ENCODE measurements around the gene NTHL1. TPM values are rescaled to one million over a fixed set of nuclear protein-coding genes. Genes with fewer than 3 reads are reported as not detected.

The NTHL1 gene
- total RNA-seq, 2 donors from 2014 or later, result 43.2 to 46.1 TPM

DNA sequence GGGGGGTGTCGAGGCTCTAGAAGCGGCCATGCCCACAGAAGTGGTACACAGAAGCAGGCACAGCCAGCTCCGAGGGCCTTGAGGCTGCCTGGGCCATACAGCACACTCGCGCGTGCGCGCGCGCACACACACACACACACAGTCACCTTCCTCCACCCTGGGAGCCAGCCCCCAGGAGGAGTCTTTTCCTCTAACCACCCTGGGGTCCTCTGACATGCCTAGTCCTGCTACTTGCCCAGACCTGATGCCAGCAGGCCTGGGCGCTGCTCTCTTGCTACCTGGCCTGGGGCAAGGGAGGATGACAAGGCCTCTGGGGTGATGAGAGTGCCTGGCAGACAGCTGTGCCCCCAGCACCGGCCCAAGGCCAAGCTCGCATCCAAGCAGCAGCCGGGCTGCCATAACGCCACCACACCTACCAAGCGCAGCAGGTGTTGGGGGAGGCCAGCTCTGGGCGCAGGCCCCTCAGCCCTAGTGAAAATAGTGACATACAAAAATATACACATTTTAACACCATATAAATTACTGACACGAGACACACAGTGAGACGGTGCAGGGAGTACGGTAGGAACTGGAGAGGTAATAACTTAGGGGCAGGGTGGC lies 41.2 kb upstream of the NTHL1 start:
- H3K9ac ChIP-seq (ENCODE audit: extremely low read depth, low read length, poor library complexity, severe bottlenecking), result no peak overlapping the region
- no peaks in the 10 kb centered on the region for H3K4me1 Mint-ChIP-seq
- no peak overlapping the region for H3K27ac ChIP-seq (ENCODE audit: low read depth, low read length)
- DNase-seq, result no peak
- no peaks in the 10 kb centered on the region for H3K27me3 ChIP-seq (ENCODE audit: control insufficient read depth, insufficient read depth, low read length, poor library complexity, severe bottlenecking)
- H3K27me3 Mint-ChIP-seq (ENCODE audit: insufficient read depth), result no peaks in the 10 kb centered on the region
- no peak overlapping the region for H3K27ac Mint-ChIP-seq
- H3K36me3 ChIP-seq (ENCODE audit: control insufficient read depth, insufficient read depth, low read length), result peaks cover 19% of the 10 kb centered on the region
- H3K9me3 Mint-ChIP-seq, result no peaks in the 10 kb centered on the region
- no peaks in the 10 kb centered on the region for H3K9me3 ChIP-seq (ENCODE audit: control insufficient read depth, low read length)
- H3K4me1 ChIP-seq (ENCODE audit: control insufficient read depth, insufficient read depth, low read length), result peaks cover 8% of the 10 kb centered on the region
- 91 to 98% methylated on average over 12 to 20 of the region's 20 CpGs for WGBS, 2 experiments (ENCODE audit: insufficient coverage in 1 of 2, insufficient read length in 1 of 2)
- no peak overlapping the region for H3K4me3 ChIP-seq (ENCODE audit: low read length)
- H3K4me3 Mint-ChIP-seq, result no peak overlapping the region
- H3K36me3 Mint-ChIP-seq (ENCODE audit: low read depth), result peaks cover 7% of the 10 kb centered on the region
- no peak for TF ChIP-seq CTCF (conservative IDR thresholded peaks at IDR 0.05)

- Histone ChIP-seq H3K4me1 (ENCODE audit: control insufficient read depth, insufficient read depth, low read length) (peaks cover 8% of the 10 kb centered on the region), H3K36me3 (ENCODE audit: control insufficient read depth, insufficient read depth, low read length) (peaks cover 19% of the 10 kb centered on the region), H3K9ac (ENCODE audit: extremely low read depth, low read length, poor library complexity, severe bottlenecking) (no peak overlapping the region), H3K4me3 (ENCODE audit: low read length) (no peak overlapping the region), H3K27ac (ENCODE audit: low read depth, low read length) (no peak overlapping the region), H3K9me3 (ENCODE audit: control insufficient read depth, low read length) (no peaks in the 10 kb centered on the region), H3K27me3 (ENCODE audit: control insufficient read depth, insufficient read depth, low read length, poor library complexity, severe bottlenecking) (no peaks in the 10 kb centered on the region)
- Mint-ChIP-seq H3K9me3 (no peaks in the 10 kb centered on the region), H3K36me3 (ENCODE audit: low read depth) (peaks cover 7% of the 10 kb centered on the region), H3K4me1 (no peaks in the 10 kb centered on the region), H3K27ac (peak overlapping the region; percentile 48), H3K4me3 (no peak overlapping the region), H3K27me3 (ENCODE audit: insufficient read depth) (no peaks in the 10 kb centered on the region)
- no peak for DNase-seq
- WGBS, 2 experiments (ENCODE audit: insufficient coverage in 1 of 2, insufficient read length in 1 of 2), result 93 to 95% methylated on average over 25 to 41 of the region's 41 CpGs
- no peak for TF ChIP-seq CTCF (conservative IDR thresholded peaks at IDR 0.05)
Measured at GRCh38 chr16:2087748-2088631, 40.4 kb upstream of the NTHL1 start.

GRCh38 chr16:2086812-2087747 lies 39.4 kb upstream of the NTHL1 start:
- Mint-ChIP-seq H3K36me3 (ENCODE audit: low read depth) (peaks cover 11% of the 10 kb centered on the region), H3K4me3 (no peak overlapping the region), H3K9me3 (no peaks in the 10 kb centered on the region), H3K27me3 (ENCODE audit: insufficient read depth) (no peaks in the 10 kb centered on the region), H3K27ac (no peak overlapping the region), H3K4me1 (no peaks in the 10 kb centered on the region)
- WGBS, 2 experiments (ENCODE audit: insufficient coverage in 1 of 2, insufficient read length in 1 of 2), result 93 to 96% methylated on average over 19 to 29 of the region's 30 CpGs
- Histone ChIP-seq H3K9ac (ENCODE audit: extremely low read depth, low read length, poor library complexity, severe bottlenecking) (no peak overlapping the region), H3K4me3 (ENCODE audit: low read length) (no peak overlapping the region), H3K4me1 (ENCODE audit: control insufficient read depth, insufficient read depth, low read length) (peaks cover 3% of the 10 kb centered on the region), H3K36me3 (ENCODE audit: control insufficient read depth, insufficient read depth, low read length) (peaks cover 16% of the 10 kb centered on the region), H3K9me3 (ENCODE audit: control insufficient read depth, low read length) (no peaks in the 10 kb centered on the region), H3K27me3 (ENCODE audit: control insufficient read depth, insufficient read depth, low read length, poor library complexity, severe bottlenecking) (no peaks in the 10 kb centered on the region), H3K27ac (ENCODE audit: low read depth, low read length) (no peak overlapping the region)
- TF ChIP-seq CTCF (conservative IDR thresholded peaks at IDR 0.05), result no peak
- no peak for DNase-seq

Data from endodermal cell (in vitro differentiated cells).